HT-29 (cell line): ENCODE results near the gene KNTC1. TPM values are rescaled to one million over a fixed set of nuclear protein-coding genes. Genes with fewer than 3 reads are reported as not detected.
"Not testable (repeated sequence)": the region's sequence is repeated elsewhere in the genome, so short reads cannot be mapped to it uniquely, and the experiment has no call there.

ENCODE experiments used
- DNase-seq: peaks from one replicate; pipeline ENCODE4 v3.0.0-alpha.2; 2015; ENCODE audit warnings: low spot score
- total RNA-seq: library from RNA; depleted of rRNA; stranded (reverse); fragments of >200 nt; shearing (Covaris generic); gene quantifications from 2 replicates; pipeline ENCODE4 v1.2.3, GENCODE V29; 2014; rRNA removed

KNTC1 gene
- total RNA-seq: 26.7 and 38.8 TPM in 2 replicates

- DNase-seq: peak; percentile 100
These were observed at the start of gene KNTC1, which contains the start of gene RSRC2 for GRCh38 chr12:122526683-122527477. Gene KNTC1 (plus strand): TSS chr12:122527249. CDS start chr12:122530064, 2,815 bp downstream. Gene RSRC2 (minus strand): TSS chr12:122526936. CDS start chr12:122526853, 83 bp downstream.

GRCh38 chr12:122480753-122481152, 46.3 kb upstream of the KNTC1 start:
- no peak for DNase-seq

- no peak for DNase-seq
These were observed 45.2 kb upstream of the KNTC1 start for GRCh38 chr12:122481861-122482260.

DNA sequence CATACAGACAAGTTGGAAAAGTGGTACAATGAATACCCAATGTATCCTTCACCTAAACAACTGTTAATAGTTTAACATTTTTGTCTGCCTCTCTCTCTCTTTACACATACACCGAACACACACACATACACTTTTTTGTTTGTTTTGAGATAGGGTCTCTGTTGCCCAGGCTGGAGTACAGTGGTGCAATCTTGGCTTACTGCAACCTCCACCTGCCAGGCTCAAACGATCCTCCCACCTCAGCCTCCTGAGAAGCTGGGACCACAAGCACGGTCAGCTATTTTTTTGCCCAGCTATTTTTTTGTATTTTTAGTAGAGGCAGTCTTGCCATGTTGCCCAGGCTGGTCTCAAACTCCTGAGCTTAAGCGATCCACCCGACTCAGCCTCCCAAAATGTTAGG, 43.1 kb upstream of the KNTC1 start:
- no peak for DNase-seq

DNA sequence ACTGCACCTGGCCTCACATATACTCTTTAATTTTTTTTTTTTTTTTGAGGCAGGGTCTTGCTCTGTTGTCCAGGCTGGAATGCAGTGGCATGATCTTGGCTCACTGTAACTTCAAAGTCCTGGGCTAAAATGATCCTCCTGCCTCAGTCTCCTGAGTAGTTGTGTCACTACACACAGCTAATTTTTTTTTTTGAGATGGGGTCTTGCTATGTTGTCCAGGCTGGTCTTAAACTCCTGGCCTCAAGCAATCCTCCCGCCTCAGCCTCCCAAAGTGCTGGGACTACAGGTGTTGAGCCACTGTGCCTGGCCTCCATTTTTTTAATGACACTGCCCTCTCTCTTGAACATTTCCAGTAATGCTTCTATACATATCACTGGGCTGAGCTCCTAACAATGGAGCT, 42.7 kb upstream of the KNTC1 start:
- DNase-seq: not testable (repeated sequence)

GRCh38 chr12:122486360-122486759, 40.7 kb upstream of the KNTC1 start:
- DNase-seq: not testable (repeated sequence)

DNA sequence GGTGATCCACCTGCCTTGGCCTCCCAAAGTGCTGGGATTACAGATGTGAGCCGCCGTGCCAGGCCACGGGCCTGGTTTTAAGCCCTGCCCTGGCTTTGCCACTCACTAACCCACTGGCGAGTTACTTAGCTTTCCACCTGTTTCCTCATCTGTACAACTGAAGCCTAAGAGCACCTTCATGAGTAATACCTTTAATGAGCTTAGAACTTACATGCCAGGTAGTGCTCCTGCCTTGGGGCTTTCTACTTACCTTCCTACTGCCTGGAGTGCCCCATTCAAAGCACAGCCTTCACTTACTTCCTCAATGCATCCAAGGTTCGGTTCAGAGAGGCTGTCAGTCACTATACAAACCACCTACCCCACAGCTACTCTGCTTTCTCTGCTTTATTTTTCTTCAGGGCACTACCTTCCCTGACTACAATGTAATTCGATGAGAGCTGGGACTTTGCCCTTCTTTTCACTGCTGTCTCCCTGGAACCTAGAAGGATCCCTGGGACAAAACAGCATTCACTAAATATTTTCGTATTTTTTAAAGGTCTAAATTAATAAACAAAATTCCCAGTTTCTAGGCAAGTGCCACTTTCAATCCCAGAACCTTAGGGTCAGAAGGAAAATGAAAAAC, 40.1 kb upstream of the KNTC1 start:
- no peak for DNase-seq

DNA sequence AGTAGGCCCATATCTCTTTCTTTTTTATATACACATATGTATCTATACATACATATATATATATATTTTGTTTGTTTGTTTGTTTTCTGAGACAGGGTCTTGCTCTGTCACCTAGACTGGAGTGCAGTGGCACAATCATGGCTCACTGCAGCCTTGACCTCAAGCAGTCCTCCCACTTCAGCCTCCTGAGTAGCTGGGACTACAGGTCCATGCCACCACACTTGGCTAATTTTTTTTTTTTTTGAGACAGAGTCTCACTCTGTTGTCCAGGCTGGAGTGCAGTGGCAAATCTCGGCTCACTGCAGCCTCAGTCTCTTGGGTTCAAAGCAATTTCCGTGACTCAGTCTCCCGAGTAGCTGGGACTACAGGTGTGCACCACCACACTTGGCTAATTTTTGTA, 39.2 kb upstream of the KNTC1 start:
- DNase-seq: not testable (repeated sequence)

DNA sequence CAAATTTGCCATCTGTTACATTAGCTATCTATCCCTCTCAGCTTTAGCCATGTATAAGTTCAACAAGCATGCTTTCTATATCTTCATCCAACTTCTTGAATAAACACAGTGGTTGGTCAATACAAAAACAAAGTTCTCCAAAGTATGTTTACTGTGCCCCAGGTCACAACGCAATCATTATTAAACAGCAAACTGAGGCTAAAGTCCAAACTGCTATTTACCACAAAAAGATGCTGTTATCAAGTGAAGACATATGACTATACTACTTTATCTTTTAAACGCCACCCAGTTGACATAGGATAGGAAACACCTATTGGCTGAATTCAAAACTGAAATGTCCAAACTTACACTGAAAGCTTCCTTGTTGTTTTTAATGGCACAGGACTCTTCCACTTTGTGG, 38.0 kb upstream of the KNTC1 start:
- DNase-seq: no peak

- no peak for DNase-seq
These were observed 35.1 kb upstream of the KNTC1 start for GRCh38 chr12:122491991-122492390.

DNA sequence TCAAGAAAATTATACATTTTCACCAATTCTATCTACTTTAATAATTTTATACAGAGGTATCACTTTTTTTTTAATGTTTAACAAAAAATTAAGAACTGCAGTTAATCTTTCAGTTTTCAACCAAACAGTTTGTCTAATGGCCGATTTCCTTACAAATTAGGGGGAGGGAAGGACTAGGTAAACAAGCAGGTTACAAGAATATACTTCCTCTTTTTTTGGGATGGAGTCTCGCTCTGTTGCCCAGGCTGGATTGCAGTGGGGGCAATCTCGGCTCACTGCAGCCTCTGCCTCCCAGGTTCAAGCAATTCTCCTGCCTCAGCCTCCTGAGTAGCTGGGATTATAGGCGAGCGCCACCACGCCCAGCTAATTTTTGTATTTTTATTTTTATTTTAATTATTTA, 33.8 kb upstream of the KNTC1 start:
- not testable (repeated sequence) for DNase-seq

GRCh38 chr12:122495258-122495657, 31.8 kb upstream of the KNTC1 start:
- no peak for DNase-seq

DNA sequence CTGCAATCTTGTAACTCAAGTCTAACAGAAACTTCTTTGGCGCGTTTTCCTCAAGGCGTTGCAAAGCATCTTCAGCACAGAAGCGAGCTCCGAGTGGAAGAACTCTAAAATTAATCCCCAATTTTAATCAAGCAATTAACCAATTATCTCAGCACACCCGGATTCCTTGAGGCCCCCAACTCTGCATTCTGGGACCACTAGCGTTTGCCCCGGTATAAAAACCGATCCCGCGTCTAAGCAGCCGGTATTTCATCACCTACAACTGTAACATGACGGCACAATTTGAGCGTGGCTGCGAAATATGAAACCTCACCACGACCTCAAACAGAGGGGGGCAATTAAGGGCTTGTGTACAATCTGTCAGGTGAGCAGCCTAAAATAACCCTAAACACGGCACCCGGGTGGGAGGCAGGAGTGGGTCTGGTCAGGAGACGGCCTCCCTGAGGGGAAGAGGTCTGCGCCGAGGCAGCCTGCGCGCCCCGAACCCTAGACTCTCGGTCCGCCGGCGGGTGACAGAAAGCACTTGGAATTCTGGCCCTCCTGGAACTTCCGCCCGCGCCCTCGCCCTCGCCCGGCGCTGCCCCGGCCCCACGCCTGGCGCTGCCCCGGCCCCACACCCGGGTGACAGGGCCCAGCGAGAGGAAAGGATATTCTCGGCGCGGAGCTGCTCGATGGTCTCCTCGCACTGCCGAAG, 26.9 kb upstream of the KNTC1 start:
- peak; percentile 67 for DNase-seq

DNA sequence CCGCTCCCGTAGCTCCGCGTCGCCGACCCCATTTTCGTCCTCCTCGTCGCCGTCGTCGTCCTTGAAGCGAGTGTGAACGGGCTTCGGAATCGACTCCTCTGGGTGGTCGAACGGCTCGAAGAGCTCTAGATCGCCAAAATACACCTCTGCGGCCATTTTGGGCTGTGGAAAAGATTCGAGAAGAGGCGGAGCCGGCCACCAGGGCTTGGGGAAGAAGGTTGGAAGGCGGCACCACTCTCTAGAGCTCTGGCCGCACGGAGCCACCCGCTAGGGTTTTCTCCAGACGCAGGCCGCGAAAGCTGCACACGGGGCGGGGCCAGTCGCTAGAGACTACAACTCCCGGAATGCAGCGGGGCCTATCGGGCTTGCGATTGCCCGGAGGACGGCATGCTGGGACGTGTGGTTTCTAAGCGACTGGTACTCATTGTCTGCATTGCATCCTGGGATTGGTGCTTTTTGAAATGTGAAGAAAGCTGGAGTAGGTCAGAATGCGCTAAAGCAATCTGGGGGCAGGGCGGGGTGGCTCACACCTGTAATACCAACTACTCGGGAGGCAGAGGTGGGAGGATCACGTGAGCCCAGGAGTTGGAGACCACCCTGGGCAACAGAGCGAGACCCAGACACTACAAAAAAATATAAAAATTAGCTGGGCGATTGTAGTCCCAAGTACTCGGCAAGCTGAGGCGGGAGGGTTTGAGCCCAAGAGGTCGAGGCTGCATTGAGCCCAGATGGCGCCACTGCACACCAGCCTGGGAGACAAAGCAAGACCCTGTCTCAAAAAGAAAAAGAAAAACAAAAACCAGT, 26.2 kb upstream of the KNTC1 start, which contains the start of gene ZCCHC8:
ZCCHC8 (minus strand) TSS at position 248 of the 804 bp plus-strand sequence; CDS start at position 156, 92 bp downstream.
- peak; percentile 99 for DNase-seq

- DNase-seq: no peak
These were observed 25.5 kb upstream of the KNTC1 start for GRCh38 chr12:122501489-122501989.

GRCh38 chr12:122503147-122503751, 23.8 kb upstream of the KNTC1 start:
- DNase-seq: no peak

DNA sequence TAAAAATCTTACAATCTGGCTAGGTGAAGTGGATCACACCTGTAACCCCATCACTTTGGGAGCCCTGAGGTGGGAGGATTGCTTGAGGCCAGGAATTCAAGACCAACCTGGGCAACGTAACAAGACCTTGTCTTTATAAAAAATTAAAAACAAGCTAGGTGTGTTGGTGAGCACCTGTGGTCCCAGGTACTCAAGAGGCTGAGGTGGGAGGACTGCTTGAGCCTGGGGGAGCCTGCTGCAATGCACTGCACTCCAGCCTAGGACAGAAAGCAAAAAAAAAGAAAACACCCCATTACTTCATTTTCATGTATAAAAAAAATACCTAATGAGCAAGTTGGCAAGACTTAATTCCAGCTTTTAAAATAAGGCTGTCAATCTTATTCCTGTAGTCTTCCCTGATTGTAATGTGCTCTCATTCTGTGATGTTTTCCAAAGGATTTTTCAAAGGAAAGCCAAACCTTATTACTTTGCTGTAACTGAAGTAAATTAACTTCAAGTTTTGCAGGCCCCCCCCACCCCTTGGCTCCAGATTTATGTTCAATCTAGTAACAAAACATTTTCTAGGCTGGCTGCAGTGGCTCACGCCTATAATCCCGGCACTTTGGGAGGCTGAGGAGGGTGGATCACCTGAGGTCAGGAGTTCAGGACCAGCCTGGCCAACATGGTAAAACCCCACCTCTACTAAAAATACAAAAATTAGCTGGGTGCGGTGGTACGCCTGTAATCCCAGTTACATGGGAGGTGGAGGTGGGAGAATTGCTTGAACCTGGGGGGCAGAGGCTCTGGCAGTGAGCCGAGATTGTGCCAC, 23.1 kb upstream of the KNTC1 start:
- DNase-seq: no peak

DNA sequence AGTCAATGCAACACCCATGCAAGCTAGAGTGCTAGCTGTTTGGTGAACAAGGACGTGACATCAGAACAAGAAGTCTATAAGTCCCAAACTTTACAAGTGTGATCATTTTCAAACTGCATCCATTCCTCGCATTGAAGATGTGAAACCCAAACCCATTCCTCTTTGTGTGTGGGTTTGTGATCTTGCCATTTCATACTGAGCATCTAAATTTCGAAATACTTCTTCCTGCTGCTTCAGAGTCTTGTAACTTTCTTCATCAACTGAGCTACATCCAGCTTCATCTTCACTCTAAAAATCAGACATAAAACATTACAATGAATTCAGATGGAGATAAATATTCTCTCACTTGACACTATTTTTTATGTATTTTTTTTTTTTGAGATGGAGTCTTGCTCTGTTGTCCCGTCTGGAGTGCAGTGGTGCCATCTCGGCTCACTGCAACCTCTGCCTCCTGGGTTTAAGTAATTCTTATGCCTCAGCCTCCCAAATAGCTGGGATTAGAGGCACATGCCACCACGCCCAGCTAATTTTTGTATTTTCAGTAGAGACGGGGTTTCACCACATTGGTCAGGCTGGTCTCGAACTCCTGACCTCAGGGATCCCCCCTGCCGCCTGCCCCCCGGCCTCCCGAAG, 21.5 kb upstream of the KNTC1 start:
- DNase-seq: no peak

- no peak for DNase-seq
These were observed 20.6 kb upstream of the KNTC1 start for GRCh38 chr12:122506393-122506938.
